CD4-positive, alpha-beta T cell treated with Interleukin-2 at 100 ng/mL for 4 hours (primary cell): ENCODE results near the gene PHACTR3.

Experiments used
- DNase-seq: peaks from one replicate; pipeline ENCODE4 v3.0.0-alpha.2; 2020; ENCODE audit warnings: low spot score

The PHACTR3 gene

GRCh38 chr20:59648466-59649070 is 44.2 kb downstream of the PHACTR3 start:
- DNase-seq = no peak

DNA sequence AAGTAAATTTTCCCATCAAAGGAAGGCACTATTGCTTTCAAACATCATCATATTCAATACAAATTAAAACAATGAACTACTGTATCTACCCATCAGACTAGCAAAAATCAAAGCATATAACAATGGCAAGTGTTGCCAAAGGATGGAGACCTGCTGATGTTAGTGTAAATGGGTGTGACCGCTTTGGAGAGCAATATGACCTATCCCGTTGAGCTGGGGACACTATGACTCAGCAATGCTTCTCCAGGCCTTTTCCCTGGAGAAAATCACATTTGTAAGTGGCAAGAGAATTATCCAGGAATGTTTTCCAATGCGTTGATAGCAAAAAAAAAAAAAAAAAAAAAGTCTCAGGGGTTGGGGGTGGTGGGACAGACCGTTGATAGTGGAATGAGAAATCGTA is 46.1 kb downstream of the PHACTR3 start:
- DNase-seq = no peak

DNA sequence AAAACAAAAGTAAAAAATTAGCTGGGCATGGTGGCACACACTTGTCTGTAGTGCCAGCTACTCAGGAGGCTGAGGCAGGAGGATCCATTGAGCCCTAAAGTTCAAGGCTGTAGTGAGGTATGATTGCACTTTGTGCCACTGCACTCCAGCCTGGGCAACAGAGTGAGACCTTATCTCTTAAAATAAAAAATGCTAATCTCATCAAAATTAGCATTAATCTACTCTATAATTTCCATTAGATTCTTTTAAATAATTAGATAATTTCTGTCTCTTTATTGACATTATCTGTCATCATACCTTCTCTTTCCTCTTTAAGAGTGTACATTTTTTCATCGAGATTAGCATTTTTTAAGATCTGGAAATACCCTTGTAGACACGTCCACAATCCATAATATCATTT is 48.0 kb downstream of the PHACTR3 start:
- DNase-seq = no peak

GRCh38 chr20:59656417-59656816 is 52.1 kb downstream of the PHACTR3 start:
- DNase-seq = no peak

DNA sequence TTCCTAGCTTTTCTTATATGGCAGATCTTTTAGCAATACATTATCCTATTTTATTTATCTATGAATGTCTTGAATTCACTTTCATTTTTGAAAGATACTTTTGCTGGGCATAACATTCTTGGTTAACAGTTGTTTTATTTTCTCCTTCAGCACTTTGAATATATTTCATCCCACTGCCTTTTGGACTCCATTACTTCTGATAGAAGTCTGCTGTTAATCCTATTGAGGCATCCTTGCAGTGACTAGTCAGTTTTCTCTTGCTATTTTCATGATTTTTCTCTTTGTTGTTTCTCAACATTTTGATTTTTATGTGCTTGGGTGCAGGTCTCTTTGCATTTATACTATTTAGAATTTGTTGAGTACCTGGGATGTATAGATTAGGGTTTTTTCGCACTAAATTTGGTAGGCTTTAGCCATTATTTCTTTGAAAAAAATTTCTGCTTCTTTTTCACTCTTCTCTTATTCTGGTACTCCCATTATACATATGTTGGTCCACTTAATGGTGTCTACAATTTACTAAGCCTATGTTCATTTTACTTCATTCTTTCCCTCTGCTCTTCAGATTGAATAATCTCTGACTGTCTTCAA is 53.2 kb downstream of the PHACTR3 start:
- DNase-seq = no peak

DNA sequence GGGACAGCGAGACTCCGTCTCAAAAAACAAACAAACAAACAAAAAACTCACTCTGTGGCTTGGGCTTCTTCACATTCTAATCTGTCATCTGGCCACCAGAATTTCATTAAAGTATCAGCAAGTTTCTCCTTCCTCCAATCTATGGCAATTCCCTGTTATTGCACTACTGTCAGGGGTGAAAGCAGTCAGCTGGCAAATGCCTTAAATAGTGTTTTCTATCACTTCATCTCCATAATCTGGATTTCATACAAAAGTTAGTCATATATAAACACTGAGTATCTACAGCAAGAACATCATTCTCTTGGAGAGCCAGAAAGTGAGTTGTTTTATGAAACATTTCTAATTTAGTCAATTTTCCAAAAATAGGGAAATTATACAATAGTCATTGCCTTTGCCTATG is 56.1 kb downstream of the PHACTR3 start:
- DNase-seq = no peak

GRCh38 chr20:59661153-59661552 is 56.8 kb downstream of the PHACTR3 start:
- no peak for DNase-seq

GRCh38 chr20:59661621-59662020 is 57.3 kb downstream of the PHACTR3 start:
- DNase-seq = no peak

GRCh38 chr20:59662161-59662560 is 57.8 kb downstream of the PHACTR3 start:
- DNase-seq = no peak

GRCh38 chr20:59662856-59663512 is 58.6 kb downstream of the PHACTR3 start:
- no peak for DNase-seq

DNA sequence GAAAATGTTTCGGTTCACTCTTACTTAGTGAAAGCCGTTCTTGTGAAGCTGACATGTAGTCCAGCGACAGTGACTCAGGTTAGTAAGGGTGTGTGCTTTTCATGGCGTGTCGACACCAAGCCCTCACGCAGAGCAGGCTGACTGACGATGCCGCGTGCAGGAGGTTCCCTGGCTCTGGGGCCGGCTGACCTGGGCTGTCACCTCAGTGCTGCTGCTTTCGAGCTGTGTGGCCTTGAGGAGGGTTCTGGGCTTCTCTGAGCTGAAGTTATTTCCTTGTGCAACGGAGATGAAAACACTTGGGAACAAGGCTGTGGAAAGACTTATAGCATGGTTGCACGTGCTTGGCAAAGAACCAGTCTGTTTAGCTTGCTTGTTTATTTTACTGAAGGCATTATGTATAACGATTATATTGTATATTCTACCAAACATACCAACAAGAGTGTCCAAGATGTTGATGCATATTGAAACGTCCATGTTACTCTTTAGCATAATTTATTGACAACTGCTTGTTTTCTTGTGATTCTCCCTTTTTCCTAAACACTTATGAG is 59.2 kb downstream of the PHACTR3 start:
- no peak for DNase-seq

DNA sequence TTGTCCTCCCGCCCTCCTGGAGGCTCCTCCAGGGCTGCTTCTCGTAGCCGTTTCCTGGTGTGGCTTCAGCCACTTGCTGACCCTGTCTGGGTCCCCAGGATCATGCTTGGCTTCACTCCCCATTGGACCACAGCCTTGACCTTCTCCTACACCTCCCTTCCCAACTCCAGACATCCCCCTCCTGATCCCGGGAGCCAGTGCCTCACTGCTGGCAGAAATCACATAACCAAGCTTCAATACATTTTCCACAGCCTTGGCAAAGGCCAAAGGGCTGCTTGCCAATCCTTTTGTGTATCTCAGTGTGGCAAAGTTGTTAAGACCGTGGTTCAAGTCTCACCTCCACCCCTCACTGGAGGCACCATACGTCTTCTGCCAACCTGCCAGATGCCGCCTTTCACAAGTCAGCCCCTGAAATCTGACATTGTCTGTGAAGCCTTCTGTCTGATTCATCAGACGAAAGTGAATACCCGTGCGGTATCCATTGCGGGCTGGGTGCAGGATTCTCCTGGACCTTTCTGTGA is 60.1 kb downstream of the PHACTR3 start:
- no peak for DNase-seq

DNA sequence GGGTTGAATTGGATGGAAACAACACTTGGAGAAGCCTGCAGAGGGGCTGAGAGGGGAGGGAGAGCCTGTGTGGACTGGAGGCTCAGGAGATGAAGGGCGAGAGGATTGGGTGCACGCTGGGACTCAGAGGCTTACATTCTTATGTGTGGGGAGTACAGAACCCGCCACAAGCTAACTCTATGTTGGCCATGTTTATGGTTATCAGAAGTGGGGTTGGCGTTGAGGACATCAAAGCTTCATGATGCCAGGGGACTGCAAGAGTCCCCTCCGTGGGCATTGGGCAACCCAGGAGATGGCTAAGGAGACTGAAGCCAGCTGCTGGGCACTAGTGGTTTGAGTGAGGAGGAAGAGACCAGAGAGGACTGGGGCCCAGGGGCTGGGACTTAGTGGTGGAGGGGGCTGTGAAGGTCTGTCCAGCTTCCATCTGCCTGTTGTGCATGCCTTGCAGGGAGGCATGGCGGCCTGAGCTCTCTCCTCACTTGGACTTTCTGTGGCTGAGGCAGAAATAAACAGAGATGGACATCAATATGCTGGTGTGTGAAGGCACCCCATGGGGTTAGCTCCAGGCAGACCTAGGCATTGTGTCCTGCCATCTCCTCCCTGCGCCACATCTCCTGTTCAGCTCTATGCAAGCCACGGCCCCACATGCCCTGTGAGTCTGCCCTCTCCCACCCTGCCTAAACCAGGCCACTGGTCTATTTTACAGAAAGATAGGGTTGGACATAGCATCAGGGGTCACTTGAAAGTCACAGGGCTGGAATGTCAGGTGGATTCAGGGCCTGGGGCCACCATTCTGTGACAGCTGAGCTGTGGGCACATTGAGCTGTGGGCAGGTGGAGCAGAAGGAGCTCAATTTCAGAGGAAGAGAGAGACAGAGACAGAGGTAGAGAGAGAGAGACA is 61.6 kb downstream of the PHACTR3 start:
- DNase-seq = no peak

DNA sequence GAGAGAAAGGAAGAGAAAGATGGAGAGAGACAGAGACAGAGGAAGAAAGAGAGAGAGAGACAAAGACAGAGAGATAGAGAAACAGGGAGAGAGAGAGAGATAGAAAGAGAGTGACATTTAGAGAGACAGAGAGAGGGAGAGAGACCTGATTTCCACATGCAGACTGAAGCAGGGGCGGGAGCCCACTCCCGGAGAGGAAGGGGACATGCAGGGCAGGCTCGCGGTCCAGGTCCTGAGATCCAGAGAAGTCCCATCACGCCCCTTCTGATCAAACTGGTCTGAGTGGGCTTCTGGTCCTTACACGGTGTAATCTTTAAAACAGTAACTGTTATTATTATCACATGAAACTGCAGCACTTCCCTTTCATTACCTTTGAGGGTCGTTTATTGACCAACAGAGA is 62.2 kb downstream of the PHACTR3 start:
- DNase-seq = no peak

- DNase-seq = no peak
Measured at GRCh38 chr20:59667131-59667530, 62.8 kb downstream of the PHACTR3 start.

- no peak for DNase-seq
Measured at GRCh38 chr20:59667981-59668515, 63.7 kb downstream of the PHACTR3 start.

DNA sequence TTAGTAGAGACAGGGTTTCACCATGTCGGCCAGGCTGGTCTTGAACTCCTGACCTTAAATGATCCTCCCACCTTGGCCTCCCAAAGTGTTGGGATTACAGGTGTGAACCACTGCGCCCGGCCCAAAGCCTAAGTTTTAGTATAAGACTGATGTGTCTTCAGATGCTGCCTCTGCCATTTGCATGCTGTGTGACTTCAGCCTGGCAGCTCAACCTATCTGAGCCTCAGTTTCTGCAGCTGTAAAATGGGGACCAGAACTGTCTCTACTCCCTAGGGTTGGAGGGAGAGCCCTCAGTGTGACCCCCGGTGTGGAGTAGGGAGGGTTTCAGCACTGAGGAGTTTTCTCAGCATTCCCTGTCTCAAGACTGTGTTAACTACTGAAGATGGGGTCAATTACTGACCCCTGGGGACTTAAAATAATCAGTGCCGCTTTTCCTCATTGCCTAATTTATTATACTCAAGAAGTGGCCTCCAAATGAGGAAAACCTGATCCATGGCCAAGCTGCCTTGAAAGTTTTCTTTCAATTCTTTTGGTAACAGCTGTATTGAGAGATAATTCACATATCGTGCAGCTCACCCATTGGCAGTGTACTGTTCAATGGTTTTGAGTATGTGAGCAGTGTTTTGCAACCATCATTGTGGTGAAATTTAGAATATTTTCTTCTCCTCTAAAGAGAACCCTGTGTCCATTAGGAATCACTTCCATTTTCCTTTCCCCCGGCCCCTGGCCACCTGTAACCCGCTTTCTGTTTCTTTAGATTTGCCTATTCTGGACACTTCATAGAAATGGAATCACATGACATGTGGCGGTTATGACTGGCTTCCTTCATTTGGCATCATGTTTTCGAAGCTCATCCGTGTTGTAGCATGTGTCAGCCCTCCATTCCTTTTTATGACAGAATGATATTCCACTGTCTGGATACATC is 64.8 kb downstream of the PHACTR3 start:
- no peak for DNase-seq

DNA sequence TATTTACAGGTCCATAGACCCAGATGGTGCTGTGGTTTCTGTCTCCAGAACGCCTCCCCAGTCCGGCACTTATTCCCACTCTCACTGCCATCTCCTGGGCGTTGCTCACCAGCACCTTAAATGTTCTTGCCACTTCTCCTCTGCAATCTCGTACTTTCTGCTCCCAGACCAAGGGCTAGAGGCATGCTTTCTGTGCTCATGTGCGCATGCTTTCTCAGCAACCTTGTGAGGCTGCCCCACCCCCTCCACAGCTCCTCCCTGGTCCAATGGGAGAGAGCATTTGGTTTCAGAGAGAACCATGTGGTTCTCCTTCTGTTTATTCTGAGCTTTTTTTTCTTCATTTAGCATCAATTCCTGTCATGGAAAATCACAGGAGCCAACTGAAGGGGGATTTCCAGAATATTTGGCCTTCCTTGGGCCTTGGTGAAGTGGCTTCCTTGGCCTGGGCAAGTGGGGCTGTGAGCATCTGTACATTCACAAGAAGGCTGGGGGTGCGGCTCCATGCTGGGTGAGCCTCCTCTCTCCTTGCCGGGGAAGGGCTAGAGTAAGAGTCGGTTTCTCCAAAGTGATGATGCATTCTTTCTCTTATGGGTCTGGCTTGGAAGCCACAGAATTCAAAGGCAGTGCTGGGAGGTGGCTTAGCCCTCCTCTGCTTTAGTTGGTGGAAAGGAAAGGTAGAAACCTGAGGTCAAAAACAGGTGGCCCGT is 66.6 kb downstream of the PHACTR3 start:
- no peak for DNase-seq

DNA sequence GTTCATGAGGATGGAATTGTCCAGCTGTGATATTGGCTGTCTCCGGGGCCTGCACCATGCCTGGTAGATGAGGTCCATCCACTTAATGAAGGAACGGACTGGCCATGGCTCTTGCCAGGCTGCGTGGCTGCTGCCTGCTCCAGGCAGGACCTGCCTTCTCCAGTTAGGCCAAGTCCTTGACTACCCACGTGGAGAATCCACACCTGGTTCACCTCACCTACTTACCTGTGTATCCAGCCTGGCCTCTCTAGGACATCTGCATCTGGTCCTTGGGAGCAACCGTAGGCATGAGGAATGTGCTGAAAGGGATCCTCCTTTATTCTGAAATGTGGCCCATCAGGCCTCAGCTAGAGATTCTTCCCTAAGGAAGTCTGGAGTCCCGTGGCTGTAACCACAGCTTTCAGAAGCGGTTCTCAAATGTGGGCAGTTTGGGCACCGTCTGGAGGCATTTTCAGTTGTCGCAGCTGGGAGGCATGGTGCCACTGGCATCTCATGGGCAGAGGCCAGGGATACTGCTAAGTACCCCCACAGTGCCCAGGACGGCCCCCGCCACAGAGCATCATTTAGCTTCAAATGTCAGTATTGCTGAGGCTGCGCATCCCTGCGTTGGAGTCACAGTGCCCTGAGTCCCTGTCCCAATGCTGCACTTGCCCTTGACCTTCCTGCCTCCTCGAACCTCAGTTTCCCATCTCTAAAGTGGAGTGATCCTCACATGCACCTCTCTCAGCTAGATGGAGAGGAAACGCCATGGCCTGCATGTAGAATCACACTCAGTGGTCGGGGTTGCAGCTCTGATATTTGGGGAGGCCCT is 67.5 kb downstream of the PHACTR3 start:
- DNase-seq = no peak
